WTC11 (cell line): Measurements from ENCODE around the gene IL20RA. TPM values are rescaled to one million over a fixed set of nuclear protein-coding genes. Genes with fewer than 3 reads are reported as not detected.

ENCODE experiments used
- ATAC-seq: fragments of 200-7000 bp; cut with Tn5 transposase; 2 replicates; pipeline ENCODE4 v1.10.0; 2021; ENCODE audit warnings: mild to moderate bottlenecking, moderate library complexity
- Bru-seq: library from RNA; stranded (reverse); fragments of 400-500 nt; gene quantifications from one replicate; lab custom pipeline; 2021; lab: Mats Ljungman, UMichigan
- CTCF ChIA-PET: fragments of 300-600 bp; sonication (Branson Sonifier 250); formaldehyde crosslinking; loops from one replicate; lab custom pipeline; 2021; ENCODE audit warnings: antibody characterized with exemption; lab: Charles Lee
- POLR2A ChIA-PET: fragments of 350-600 bp; sonication (Branson Sonifier 250); formaldehyde crosslinking; loops from one replicate; lab custom pipeline; 2021; ENCODE audit warnings: antibody characterized with exemption; lab: Charles Lee
- DNase-seq: peaks from one replicate; pipeline ENCODE4 v3.0.0; 2021; ENCODE audit warnings: low spot score
- H3K27ac Mint-ChIP-seq: 2 replicates; pipeline ENCODE4 v1.8.0; 2021; ENCODE audit warnings: mixed read lengths
- H3K27me3 Mint-ChIP-seq: 2 replicates; pipeline ENCODE4 v1.8.0; 2021; ENCODE audit warnings: low read depth, mild to moderate bottlenecking, moderate library complexity, mixed read lengths
- H3K36me3 Mint-ChIP-seq: 2 replicates; pipeline ENCODE4 v1.8.0; 2021; ENCODE audit warnings: mixed read lengths
- H3K4me1 Mint-ChIP-seq: 2 replicates; pipeline ENCODE4 v1.8.0; 2022; ENCODE audit warnings: mixed read lengths
- H3K4me3 Mint-ChIP-seq: 2 replicates; pipeline ENCODE4 v1.8.0; 2021; ENCODE audit warnings: mild to moderate bottlenecking, moderate library complexity, mixed read lengths
- H3K9me3 Mint-ChIP-seq: 2 replicates; pipeline ENCODE4 v1.8.0; 2021; ENCODE audit warnings: mixed read lengths
- FOXP1 ChIP-seq: sonication (generic); formaldehyde crosslinking; IDR thresholded peaks from 2 replicates; pipeline ENCODE4 v1.8.0; 2022; ENCODE audit warnings: missing genetic modification reagents, mild to moderate bottlenecking, moderate library complexity, borderline replicate concordance
- GABPB1 ChIP-seq: sonication (generic); formaldehyde crosslinking; IDR thresholded peaks from 2 replicates; pipeline ENCODE4 v1.8.1; 2023; ENCODE audit warnings: mild to moderate bottlenecking, missing genetic modification reagents
- MYBL2 ChIP-seq: sonication (generic); formaldehyde crosslinking; IDR thresholded peaks from 2 replicates; pipeline ENCODE4 v1.8.1; 2023; ENCODE audit warnings: mild to moderate bottlenecking, moderate library complexity, missing genetic modification reagents
- SMAD3 ChIP-seq: sonication (generic); formaldehyde crosslinking; IDR thresholded peaks from 2 replicates; pipeline ENCODE4 v1.8.0; 2022; ENCODE audit warnings: missing genetic modification reagents, mild to moderate bottlenecking, borderline replicate concordance
- TCF7 ChIP-seq: sonication (generic); formaldehyde crosslinking; IDR thresholded peaks from 2 replicates; pipeline ENCODE4 v1.8.0; 2022; ENCODE audit warnings: mild to moderate bottlenecking, low read depth, missing genetic modification reagents, moderate library complexity
- TEAD1 ChIP-seq: sonication (generic); formaldehyde crosslinking; IDR thresholded peaks from 2 replicates; pipeline ENCODE4 v1.8.0; 2022; ENCODE audit warnings: mild to moderate bottlenecking, missing genetic modification reagents
- ZNF138 ChIP-seq: sonication (generic); formaldehyde crosslinking; conservative IDR thresholded peaks from 2 replicates; pipeline ENCODE4 v1.8.1; 2022; ENCODE audit warnings: mild to moderate bottlenecking, moderate library complexity, missing genetic modification reagents
- ZNF317 ChIP-seq: sonication (generic); formaldehyde crosslinking; IDR thresholded peaks from 2 replicates; pipeline ENCODE4 v1.8.1; 2023; ENCODE audit warnings: low read depth, mild to moderate bottlenecking, moderate library complexity, missing genetic modification reagents, borderline replicate concordance
- long read RNA-seq, 3 experiments: library from RNA in 1 of 3; library from capped mRNA in 1 of 3; library from polyadenylated mRNA in 1 of 3; unstranded in 2 of 3; stranded (forward) in 1 of 3; transcript quantifications; one replicate each; pipeline ENCODE4 v2.0.0, GENCODE V29; 2021
- total RNA-seq: library from RNA; stranded (reverse); gene quantifications from 3 replicates; pipeline ENCODE4 v1.2.3, GENCODE V29; 2021
- TF ChIP-seq, protein P1 (sequence below): sonication (generic); formaldehyde crosslinking; IDR thresholded peaks from 2 replicates; pipeline ENCODE4 v1.8.0; 2023; ENCODE audit warnings: missing genetic modification reagents, mild to moderate bottlenecking, borderline replicate concordance
- TF ChIP-seq, protein P2 (sequence below): sonication (generic); formaldehyde crosslinking; IDR thresholded peaks from 2 replicates; pipeline ENCODE4 v1.8.0; 2022; ENCODE audit warnings: mild to moderate bottlenecking, missing genetic modification reagents
- TF ChIP-seq, protein P3 (sequence below): sonication (generic); formaldehyde crosslinking; IDR thresholded peaks from 2 replicates; pipeline ENCODE4 v1.8.1; 2023; ENCODE audit warnings: mild to moderate bottlenecking, missing genetic modification reagents, moderate library complexity
- TF ChIP-seq, protein P4 (sequence below): sonication (generic); formaldehyde crosslinking; IDR thresholded peaks from 2 replicates; pipeline ENCODE4 v1.8.1; 2023; ENCODE audit warnings: mild to moderate bottlenecking, moderate library complexity, missing genetic modification reagents
- TF ChIP-seq, protein P5 (sequence below): sonication (generic); formaldehyde crosslinking; IDR thresholded peaks from 2 replicates; pipeline ENCODE4 v1.8.0; 2022; ENCODE audit warnings: mild to moderate bottlenecking, missing genetic modification reagents
- TF ChIP-seq, protein P6 (sequence below): sonication (generic); formaldehyde crosslinking; IDR thresholded peaks from 2 replicates; pipeline ENCODE4 v1.8.0; 2022; ENCODE audit warnings: missing genetic modification reagents

Gene IL20RA, protein sequence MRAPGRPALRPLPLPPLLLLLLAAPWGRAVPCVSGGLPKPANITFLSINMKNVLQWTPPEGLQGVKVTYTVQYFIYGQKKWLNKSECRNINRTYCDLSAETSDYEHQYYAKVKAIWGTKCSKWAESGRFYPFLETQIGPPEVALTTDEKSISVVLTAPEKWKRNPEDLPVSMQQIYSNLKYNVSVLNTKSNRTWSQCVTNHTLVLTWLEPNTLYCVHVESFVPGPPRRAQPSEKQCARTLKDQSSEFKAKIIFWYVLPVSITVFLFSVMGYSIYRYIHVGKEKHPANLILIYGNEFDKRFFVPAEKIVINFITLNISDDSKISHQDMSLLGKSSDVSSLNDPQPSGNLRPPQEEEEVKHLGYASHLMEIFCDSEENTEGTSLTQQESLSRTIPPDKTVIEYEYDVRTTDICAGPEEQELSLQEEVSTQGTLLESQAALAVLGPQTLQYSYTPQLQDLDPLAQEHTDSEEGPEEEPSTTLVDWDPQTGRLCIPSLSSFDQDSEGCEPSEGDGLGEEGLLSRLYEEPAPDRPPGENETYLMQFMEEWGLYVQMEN
- total RNA-seq (0.78 to 1.3 TPM (median 1.2 TPM) in 3 replicates), Bru-seq, nascent RNA (percentile 36 among the genes with signal in this experiment)
- long read RNA-seq, experiment 1, partial matches to known transcripts: 0 of 4 reads
- long read RNA-seq, experiment 1, other reads (novel, unspliced or antisense): 3 of 4 reads
- long read RNA-seq, experiment 2, partial matches to known transcripts: 0 of 1 reads
- long read RNA-seq, experiment 2, other reads (novel, unspliced or antisense): 1 of 1 reads
- long read RNA-seq, experiment 3: 0 reads

DNA sequence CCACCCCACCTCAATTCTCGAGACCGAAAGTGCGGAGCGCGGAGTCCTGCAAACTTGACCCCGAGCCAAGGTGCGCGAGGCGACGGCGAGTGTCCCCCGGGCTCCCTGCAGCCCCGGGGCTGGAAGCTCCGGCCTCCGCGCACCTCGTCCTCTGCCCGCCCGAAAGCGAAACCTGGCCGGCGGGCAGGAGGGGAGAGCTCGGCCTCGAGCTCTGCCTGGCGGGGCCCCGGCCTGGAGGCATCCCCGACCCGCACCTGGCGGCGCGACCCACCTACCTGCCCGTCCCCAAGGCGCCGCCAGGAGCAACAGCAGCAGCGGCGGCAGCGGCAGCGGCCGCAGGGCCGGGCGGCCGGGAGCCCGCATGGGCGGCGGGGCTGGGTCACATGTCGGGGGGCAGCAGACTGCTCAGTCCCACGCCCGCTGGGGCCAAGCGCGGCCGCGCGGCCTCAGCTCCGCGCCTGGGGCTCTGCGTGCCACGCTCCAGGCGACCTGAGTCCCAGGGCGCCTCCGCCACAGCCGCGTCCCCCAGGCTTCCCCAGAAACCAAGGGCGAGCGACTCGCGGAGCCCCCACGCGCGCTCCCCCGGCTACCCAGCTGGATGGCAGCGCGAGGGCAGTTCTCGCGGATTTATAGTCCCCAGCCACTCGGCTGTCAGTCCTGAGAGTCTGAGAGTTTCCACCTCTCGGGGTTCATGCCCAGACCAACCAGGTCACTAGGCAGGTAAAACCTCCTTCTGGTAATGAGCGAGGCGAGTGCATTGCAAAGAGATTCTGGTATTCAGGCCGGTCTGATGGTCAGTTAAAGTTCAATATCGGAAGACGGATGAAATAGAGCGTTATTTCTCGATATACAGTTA, at the start of gene IL20RA:
Gene IL20RA (minus strand): TSS at position 600 of the 856 bp plus-strand sequence. CDS start 237 bp downstream, at position 363.
- H3K27ac Mint-ChIP-seq: no peak within 1 kb of the TSS
- 0 out of 2 replicates have a peak, but pooled peaks have one; percentile 22 for TF ChIP-seq TEAD1 (CRISPR knock-in tag)
- TF ChIP-seq, protein P1, sequence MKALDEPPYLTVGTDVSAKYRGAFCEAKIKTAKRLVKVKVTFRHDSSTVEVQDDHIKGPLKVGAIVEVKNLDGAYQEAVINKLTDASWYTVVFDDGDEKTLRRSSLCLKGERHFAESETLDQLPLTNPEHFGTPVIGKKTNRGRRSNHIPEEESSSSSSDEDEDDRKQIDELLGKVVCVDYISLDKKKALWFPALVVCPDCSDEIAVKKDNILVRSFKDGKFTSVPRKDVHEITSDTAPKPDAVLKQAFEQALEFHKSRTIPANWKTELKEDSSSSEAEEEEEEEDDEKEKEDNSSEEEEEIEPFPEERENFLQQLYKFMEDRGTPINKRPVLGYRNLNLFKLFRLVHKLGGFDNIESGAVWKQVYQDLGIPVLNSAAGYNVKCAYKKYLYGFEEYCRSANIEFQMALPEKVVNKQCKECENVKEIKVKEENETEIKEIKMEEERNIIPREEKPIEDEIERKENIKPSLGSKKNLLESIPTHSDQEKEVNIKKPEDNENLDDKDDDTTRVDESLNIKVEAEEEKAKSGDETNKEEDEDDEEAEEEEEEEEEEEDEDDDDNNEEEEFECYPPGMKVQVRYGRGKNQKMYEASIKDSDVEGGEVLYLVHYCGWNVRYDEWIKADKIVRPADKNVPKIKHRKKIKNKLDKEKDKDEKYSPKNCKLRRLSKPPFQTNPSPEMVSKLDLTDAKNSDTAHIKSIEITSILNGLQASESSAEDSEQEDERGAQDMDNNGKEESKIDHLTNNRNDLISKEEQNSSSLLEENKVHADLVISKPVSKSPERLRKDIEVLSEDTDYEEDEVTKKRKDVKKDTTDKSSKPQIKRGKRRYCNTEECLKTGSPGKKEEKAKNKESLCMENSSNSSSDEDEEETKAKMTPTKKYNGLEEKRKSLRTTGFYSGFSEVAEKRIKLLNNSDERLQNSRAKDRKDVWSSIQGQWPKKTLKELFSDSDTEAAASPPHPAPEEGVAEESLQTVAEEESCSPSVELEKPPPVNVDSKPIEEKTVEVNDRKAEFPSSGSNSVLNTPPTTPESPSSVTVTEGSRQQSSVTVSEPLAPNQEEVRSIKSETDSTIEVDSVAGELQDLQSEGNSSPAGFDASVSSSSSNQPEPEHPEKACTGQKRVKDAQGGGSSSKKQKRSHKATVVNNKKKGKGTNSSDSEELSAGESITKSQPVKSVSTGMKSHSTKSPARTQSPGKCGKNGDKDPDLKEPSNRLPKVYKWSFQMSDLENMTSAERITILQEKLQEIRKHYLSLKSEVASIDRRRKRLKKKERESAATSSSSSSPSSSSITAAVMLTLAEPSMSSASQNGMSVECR (CRISPR knock-in tag): peak; percentile 65; the same call in 1 of the 2 replicates
- TF ChIP-seq, protein P2, sequence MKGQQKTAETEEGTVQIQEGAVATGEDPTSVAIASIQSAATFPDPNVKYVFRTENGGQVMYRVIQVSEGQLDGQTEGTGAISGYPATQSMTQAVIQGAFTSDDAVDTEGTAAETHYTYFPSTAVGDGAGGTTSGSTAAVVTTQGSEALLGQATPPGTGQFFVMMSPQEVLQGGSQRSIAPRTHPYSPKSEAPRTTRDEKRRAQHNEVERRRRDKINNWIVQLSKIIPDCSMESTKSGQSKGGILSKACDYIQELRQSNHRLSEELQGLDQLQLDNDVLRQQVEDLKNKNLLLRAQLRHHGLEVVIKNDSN: peak; percentile 30; the same call in 1 of the 2 replicates
- 0 out of 2 replicates have a peak, but pooled peaks have one; percentile 20 for TF ChIP-seq TCF7 (CRISPR knock-in tag)
- 0 out of 2 replicates have a peak, but pooled peaks have one; percentile 18 for TF ChIP-seq SMAD3 (CRISPR knock-in tag)
- TF ChIP-seq, protein P3, sequence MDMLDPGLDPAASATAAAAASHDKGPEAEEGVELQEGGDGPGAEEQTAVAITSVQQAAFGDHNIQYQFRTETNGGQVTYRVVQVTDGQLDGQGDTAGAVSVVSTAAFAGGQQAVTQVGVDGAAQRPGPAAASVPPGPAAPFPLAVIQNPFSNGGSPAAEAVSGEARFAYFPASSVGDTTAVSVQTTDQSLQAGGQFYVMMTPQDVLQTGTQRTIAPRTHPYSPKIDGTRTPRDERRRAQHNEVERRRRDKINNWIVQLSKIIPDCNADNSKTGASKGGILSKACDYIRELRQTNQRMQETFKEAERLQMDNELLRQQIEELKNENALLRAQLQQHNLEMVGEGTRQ: peak; percentile 66
- TF ChIP-seq ZNF138 (CRISPR knock-in tag): peak; percentile 40; the same call in 1 of the 2 replicates
- peak; percentile 81; the same call in 1 of the 2 replicates for TF ChIP-seq FOXP1 (CRISPR knock-in tag)
- TF ChIP-seq, protein P4, sequence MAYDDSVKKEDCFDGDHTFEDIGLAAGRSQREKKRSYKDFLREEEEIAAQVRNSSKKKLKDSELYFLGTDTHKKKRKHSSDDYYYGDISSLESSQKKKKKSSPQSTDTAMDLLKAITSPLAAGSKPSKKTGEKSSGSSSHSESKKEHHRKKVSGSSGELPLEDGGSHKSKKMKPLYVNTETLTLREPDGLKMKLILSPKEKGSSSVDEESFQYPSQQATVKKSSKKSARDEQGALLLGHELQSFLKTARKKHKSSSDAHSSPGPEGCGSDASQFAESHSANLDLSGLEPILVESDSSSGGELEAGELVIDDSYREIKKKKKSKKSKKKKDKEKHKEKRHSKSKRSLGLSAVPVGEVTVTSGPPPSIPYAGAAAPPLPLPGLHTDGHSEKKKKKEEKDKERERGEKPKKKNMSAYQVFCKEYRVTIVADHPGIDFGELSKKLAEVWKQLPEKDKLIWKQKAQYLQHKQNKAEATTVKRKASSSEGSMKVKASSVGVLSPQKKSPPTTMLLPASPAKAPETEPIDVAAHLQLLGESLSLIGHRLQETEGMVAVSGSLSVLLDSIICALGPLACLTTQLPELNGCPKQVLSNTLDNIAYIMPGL (CRISPR knock-in tag): peak; percentile 38; the same call in 1 of the 2 replicates
- TF ChIP-seq, protein P5, sequence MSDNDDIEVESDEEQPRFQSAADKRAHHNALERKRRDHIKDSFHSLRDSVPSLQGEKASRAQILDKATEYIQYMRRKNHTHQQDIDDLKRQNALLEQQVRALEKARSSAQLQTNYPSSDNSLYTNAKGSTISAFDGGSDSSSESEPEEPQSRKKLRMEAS (CRISPR knock-in tag): peak; percentile 30; the same call in 1 of the 2 replicates
- TF ChIP-seq ZNF317 (CRISPR knock-in tag): no peak
- TF ChIP-seq, protein P6, sequence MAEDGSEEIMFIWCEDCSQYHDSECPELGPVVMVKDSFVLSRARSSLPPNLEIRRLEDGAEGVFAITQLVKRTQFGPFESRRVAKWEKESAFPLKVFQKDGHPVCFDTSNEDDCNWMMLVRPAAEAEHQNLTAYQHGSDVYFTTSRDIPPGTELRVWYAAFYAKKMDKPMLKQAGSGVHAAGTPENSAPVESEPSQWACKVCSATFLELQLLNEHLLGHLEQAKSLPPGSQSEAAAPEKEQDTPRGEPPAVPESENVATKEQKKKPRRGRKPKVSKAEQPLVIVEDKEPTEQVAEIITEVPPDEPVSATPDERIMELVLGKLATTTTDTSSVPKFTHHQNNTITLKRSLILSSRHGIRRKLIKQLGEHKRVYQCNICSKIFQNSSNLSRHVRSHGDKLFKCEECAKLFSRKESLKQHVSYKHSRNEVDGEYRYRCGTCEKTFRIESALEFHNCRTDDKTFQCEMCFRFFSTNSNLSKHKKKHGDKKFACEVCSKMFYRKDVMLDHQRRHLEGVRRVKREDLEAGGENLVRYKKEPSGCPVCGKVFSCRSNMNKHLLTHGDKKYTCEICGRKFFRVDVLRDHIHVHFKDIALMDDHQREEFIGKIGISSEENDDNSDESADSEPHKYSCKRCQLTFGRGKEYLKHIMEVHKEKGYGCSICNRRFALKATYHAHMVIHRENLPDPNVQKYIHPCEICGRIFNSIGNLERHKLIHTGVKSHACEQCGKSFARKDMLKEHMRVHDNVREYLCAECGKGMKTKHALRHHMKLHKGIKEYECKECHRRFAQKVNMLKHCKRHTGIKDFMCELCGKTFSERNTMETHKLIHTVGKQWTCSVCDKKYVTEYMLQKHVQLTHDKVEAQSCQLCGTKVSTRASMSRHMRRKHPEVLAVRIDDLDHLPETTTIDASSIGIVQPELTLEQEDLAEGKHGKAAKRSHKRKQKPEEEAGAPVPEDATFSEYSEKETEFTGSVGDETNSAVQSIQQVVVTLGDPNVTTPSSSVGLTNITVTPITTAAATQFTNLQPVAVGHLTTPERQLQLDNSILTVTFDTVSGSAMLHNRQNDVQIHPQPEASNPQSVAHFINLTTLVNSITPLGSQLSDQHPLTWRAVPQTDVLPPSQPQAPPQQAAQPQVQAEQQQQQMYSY (CRISPR knock-in tag): peak; percentile 8; the same call in 1 of the 2 replicates
- no peak for TF ChIP-seq MYBL2 (CRISPR knock-in tag)
- no peak for TF ChIP-seq GABPB1
- TF ChIP-seq, all 79 proteins: peak for 11
- Mint-ChIP-seq H3K9me3 (peaks cover 14% of the 10 kb centered on the region), H3K36me3 (peaks cover 3% of the 10 kb centered on the region; the same call in 1 of the 2 replicates), H3K27me3 (peaks cover 46% of the 10 kb centered on the region), H3K4me3 (peak within 1 kb of the TSS; percentile 69), H3K4me1 (peaks cover 13% of the 10 kb centered on the region)
- ChIA-PET POLR2A (interaction anchor here (1.6 kb wide), 1 partner anchor 122 kb away, joined by 4 read pairs; the partner anchor contains the start of gene SLC35D3), CTCF (interaction anchor here (0.9 to 2.2 kb wide), 6 partner anchors 31 to 445 kb away, joined by 3 to 7 read pairs (median 4); partner anchors contain the start of gene SLC35D3)
- ATAC-seq: peak; percentile 93
- peak; percentile 59 for DNase-seq
